ENCODE results near the gene GLRX5. TPM values are rescaled to one million over a fixed set of nuclear protein-coding genes. Genes with fewer than 3 reads are reported as not detected.

GLRX5 gene
- total RNA-seq, 1 experiment from 2014 or later = 82.3 TPM

- no peaks in the 10 kb centered on the region for H3K27me3 ChIP-seq (replicated peaks)
- no peak for DNase-seq (ENCODE audit: low read depth in 1 of 2, low spot score in 2 of 2)
- H3K27ac ChIP-seq = no peak overlapping the region
- peaks cover 25% of the 10 kb centered on the region for H3K4me1 ChIP-seq (replicated peaks)
- no peak overlapping the region for H3K4me3 ChIP-seq
- H3K9me3 ChIP-seq (replicated peaks) = 0 out of 2 replicates have a peak, but pooled peaks cover 3% of the 10 kb centered on the region
- H3K36me3 ChIP-seq = peaks cover 9% of the 10 kb centered on the region
Observed at GRCh38 chr14:95540236-95540855, 5.5 kb downstream of the GLRX5 start.

GRCh38 chr14:95541346-95541745, 6.5 kb downstream of the GLRX5 start:
- H3K4me3 ChIP-seq = no peak overlapping the region
- no peak overlapping the region for H3K27ac ChIP-seq
- no peaks in the 10 kb centered on the region for H3K27me3 ChIP-seq (replicated peaks)
- peaks cover 17% of the 10 kb centered on the region for H3K36me3 ChIP-seq
- peaks cover 29% of the 10 kb centered on the region for H3K4me1 ChIP-seq (replicated peaks)
- 0 out of 2 replicates have a peak, but pooled peaks cover 3% of the 10 kb centered on the region for H3K9me3 ChIP-seq (replicated peaks)
- DNase-seq (ENCODE audit: low read depth in 1 of 2, low spot score in 2 of 2) = no peak

GRCh38 chr14:95541932-95542930, 7.4 kb downstream of the GLRX5 start:
- H3K9me3 ChIP-seq (replicated peaks) = 0 out of 2 replicates have a peak, but pooled peaks cover 3% of the 10 kb centered on the region

GRCh38 chr14:95543021-95543420, 8.2 kb downstream of the GLRX5 start:
- Histone ChIP-seq H3K27me3 (replicated peaks) (no peaks in the 10 kb centered on the region), H3K36me3 (peaks cover 20% of the 10 kb centered on the region), H3K9me3 (replicated peaks) (0 out of 2 replicates have a peak, but pooled peaks cover 3% of the 10 kb centered on the region), H3K4me1 (replicated peaks) (peaks cover 44% of the 10 kb centered on the region), H3K4me3 (no peak overlapping the region), H3K27ac (no peak overlapping the region)
- DNase-seq (ENCODE audit: low read depth in 1 of 2, low spot score in 2 of 2) = no peak

More at GRCh38 chr14:95541932-95542930, 7.4 kb downstream of the GLRX5 start:
- H3K27ac ChIP-seq = no peak overlapping the region
- no peak overlapping the region for H3K4me3 ChIP-seq
- H3K4me1 ChIP-seq (replicated peaks) = peaks cover 36% of the 10 kb centered on the region
- no peaks in the 10 kb centered on the region for H3K27me3 ChIP-seq (replicated peaks)
- DNase-seq (ENCODE audit: low read depth in 1 of 2, low spot score in 2 of 2) = no peak
- peaks cover 20% of the 10 kb centered on the region for H3K36me3 ChIP-seq

- no peak overlapping the region for H3K4me3 ChIP-seq
- H3K36me3 ChIP-seq = peaks cover 20% of the 10 kb centered on the region
- peaks cover 56% of the 10 kb centered on the region for H3K4me1 ChIP-seq (replicated peaks)
- 0 out of 2 replicates have a peak, but pooled peaks cover 3% of the 10 kb centered on the region for H3K9me3 ChIP-seq (replicated peaks)
- no peaks in the 10 kb centered on the region for H3K27me3 ChIP-seq (replicated peaks)
- peak in 1 of 2 experiments; percentile 14 for DNase-seq (ENCODE audit: low read depth in 1 of 2, low spot score in 2 of 2)
- no peak overlapping the region for H3K27ac ChIP-seq
Observed at GRCh38 chr14:95544588-95544987, 9.7 kb downstream of the GLRX5 start.

GRCh38 chr14:95545515-95546168, 10.8 kb downstream of the GLRX5 start:
- Histone ChIP-seq H3K27ac (peak overlapping the region; percentile 28), H3K4me1 (replicated peaks) (peaks cover 56% of the 10 kb centered on the region), H3K9me3 (replicated peaks) (0 out of 2 replicates have a peak, but pooled peaks cover 3% of the 10 kb centered on the region), H3K27me3 (replicated peaks) (no peaks in the 10 kb centered on the region), H3K4me3 (no peak overlapping the region), H3K36me3 (peaks cover 20% of the 10 kb centered on the region)
- DNase-seq (ENCODE audit: low read depth in 1 of 2, low spot score in 2 of 2) = peak in 1 of 2 experiments; percentile 60

- peaks cover 56% of the 10 kb centered on the region for H3K4me1 ChIP-seq (replicated peaks)
- 0 out of 2 replicates have a peak, but pooled peaks cover 3% of the 10 kb centered on the region for H3K9me3 ChIP-seq (replicated peaks)
- H3K27me3 ChIP-seq (replicated peaks) = no peaks in the 10 kb centered on the region
- no peak for DNase-seq (ENCODE audit: low read depth in 1 of 2, low spot score in 2 of 2)
- no peak overlapping the region for H3K4me3 ChIP-seq
- H3K27ac ChIP-seq = peak overlapping the region; percentile 58
- peaks cover 20% of the 10 kb centered on the region for H3K36me3 ChIP-seq
Observed at GRCh38 chr14:95547272-95547625, 12.4 kb downstream of the GLRX5 start.

- peaks cover 56% of the 10 kb centered on the region for H3K4me1 ChIP-seq (replicated peaks)
- DNase-seq (ENCODE audit: low read depth in 1 of 2, low spot score in 2 of 2) = peak; percentile 71 to 80
- H3K27ac ChIP-seq = peak overlapping the region; percentile 58
- 0 out of 2 replicates have a peak, but pooled peaks cover 3% of the 10 kb centered on the region for H3K9me3 ChIP-seq (replicated peaks)
- H3K36me3 ChIP-seq = peaks cover 20% of the 10 kb centered on the region
- H3K4me3 ChIP-seq = no peak overlapping the region
- no peaks in the 10 kb centered on the region for H3K27me3 ChIP-seq (replicated peaks)
Observed at GRCh38 chr14:95547626-95548327, 12.9 kb downstream of the GLRX5 start.

GRCh38 chr14:95548328-95548929, 13.6 kb downstream of the GLRX5 start:
- H3K36me3 ChIP-seq = peaks cover 20% of the 10 kb centered on the region
- no peak for DNase-seq (ENCODE audit: low read depth in 1 of 2, low spot score in 2 of 2)
- H3K4me3 ChIP-seq = no peak overlapping the region
- H3K27me3 ChIP-seq (replicated peaks) = no peaks in the 10 kb centered on the region
- H3K9me3 ChIP-seq (replicated peaks) = 0 out of 2 replicates have a peak, but pooled peaks cover 3% of the 10 kb centered on the region
- peaks cover 56% of the 10 kb centered on the region for H3K4me1 ChIP-seq (replicated peaks)
- peak overlapping the region; percentile 44 for H3K27ac ChIP-seq

GRCh38 chr14:95549656-95550585, 15.1 kb downstream of the GLRX5 start:
- Histone ChIP-seq H3K27me3 (replicated peaks) (no peaks in the 10 kb centered on the region), H3K4me3 (no peak overlapping the region), H3K27ac (no peak overlapping the region), H3K36me3 (peaks cover 16% of the 10 kb centered on the region), H3K4me1 (replicated peaks) (peaks cover 43% of the 10 kb centered on the region), H3K9me3 (replicated peaks) (0 out of 2 replicates have a peak, but pooled peaks cover 3% of the 10 kb centered on the region)
- DNase-seq (ENCODE audit: low read depth in 1 of 2, low spot score in 2 of 2) = no peak

GRCh38 chr14:95551435-95551834, 16.6 kb downstream of the GLRX5 start:
- H3K4me1 ChIP-seq (replicated peaks) = peaks cover 28% of the 10 kb centered on the region
- H3K9me3 ChIP-seq (replicated peaks) = no peaks in the 10 kb centered on the region
- H3K4me3 ChIP-seq = no peak overlapping the region
- peaks cover 2% of the 10 kb centered on the region for H3K36me3 ChIP-seq
- H3K27ac ChIP-seq = no peak overlapping the region
- H3K27me3 ChIP-seq (replicated peaks) = no peaks in the 10 kb centered on the region
- no peak for DNase-seq (ENCODE audit: low read depth in 1 of 2, low spot score in 2 of 2)

- Histone ChIP-seq H3K27ac (no peak overlapping the region), H3K4me1 (replicated peaks) (peaks cover 11% of the 10 kb centered on the region), H3K27me3 (replicated peaks) (no peaks in the 10 kb centered on the region)
Observed at GRCh38 chr14:95553141-95553540, 18.3 kb downstream of the GLRX5 start.

More at GRCh38 chr14:95553141-95553540, 18.3 kb downstream of the GLRX5 start:
- no peak for DNase-seq (ENCODE audit: low read depth in 1 of 2, low spot score in 2 of 2)
- H3K36me3 ChIP-seq = no peaks in the 10 kb centered on the region
- no peak overlapping the region for H3K4me3 ChIP-seq
- no peaks in the 10 kb centered on the region for H3K9me3 ChIP-seq (replicated peaks)

All from SJSA1 (cell line).